GM06990 (cell line): ENCODE results near the gene STIMATE.

Experiments
- DNase-seq: peaks from one replicate; pipeline ENCODE4 v3.0.0-alpha.2; 2011; ENCODE audit not compliant: insufficient read length; ENCODE audit errors: extremely low read depth
- H3K27me3 ChIP-seq: replicated peaks from 2 replicates; pipeline ENCODE4 v1.6.0; 2011; ENCODE audit warnings: low read length; ENCODE audit not compliant: control insufficient read depth, insufficient read depth
- H3K36me3 ChIP-seq: 2 replicates; pipeline ENCODE4 v1.5.1; 2011; ENCODE audit warnings: low read length; ENCODE audit not compliant: control insufficient read depth, insufficient read depth
- H3K4me3 ChIP-seq: replicated peaks from 2 replicates; pipeline ENCODE4 v1.5.1; 2011; ENCODE audit warnings: low read depth, mild to moderate bottlenecking, control low read depth, low read length
- TF ChIP-seq, protein P1 (sequence below): IDR thresholded peaks from 2 replicates; pipeline ENCODE4 v1.5.1; 2011; ENCODE audit warnings: low read length, control low read depth, mild to moderate bottlenecking, inconsistent platforms; ENCODE audit not compliant: insufficient read depth, poor library complexity, severe bottlenecking

The STIMATE gene

DNA sequence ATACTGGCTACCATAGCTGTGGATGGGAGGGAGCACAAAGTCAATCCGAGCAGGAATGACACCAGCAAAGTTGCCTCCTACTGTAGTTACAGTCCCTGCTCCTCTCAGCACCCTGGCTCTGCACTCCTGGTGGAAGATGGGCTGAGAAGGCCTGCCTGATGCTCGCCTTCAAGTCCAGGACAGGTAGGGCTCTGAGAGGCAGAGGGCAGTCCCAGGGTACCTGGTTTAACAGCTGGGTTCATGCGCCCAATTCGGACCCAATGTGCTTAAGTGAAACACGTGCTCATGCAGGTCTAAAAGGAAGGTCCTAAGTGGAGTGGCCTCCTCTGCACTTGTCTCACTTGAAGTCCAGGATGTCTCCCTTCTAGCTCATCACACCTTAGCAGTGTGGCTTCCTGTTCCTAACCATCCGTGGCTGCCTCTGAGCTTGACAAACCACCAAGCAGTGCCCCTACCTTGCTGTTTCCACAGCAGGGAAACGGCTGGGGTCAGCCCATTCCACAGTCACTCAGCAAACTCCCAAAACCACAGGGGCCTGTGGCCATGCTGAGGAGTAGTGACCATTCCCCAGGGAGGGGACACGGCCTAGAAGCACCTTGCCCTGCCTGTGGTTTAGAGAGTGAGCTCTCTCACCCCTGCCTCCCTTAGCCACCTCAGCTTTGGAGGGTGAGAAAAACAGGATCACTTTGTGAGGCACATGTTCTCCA lies 58.6 kb downstream of the STIMATE start:
- no peak for DNase-seq
- H3K4me3 ChIP-seq = no peak overlapping the region
- TF ChIP-seq, protein P1, sequence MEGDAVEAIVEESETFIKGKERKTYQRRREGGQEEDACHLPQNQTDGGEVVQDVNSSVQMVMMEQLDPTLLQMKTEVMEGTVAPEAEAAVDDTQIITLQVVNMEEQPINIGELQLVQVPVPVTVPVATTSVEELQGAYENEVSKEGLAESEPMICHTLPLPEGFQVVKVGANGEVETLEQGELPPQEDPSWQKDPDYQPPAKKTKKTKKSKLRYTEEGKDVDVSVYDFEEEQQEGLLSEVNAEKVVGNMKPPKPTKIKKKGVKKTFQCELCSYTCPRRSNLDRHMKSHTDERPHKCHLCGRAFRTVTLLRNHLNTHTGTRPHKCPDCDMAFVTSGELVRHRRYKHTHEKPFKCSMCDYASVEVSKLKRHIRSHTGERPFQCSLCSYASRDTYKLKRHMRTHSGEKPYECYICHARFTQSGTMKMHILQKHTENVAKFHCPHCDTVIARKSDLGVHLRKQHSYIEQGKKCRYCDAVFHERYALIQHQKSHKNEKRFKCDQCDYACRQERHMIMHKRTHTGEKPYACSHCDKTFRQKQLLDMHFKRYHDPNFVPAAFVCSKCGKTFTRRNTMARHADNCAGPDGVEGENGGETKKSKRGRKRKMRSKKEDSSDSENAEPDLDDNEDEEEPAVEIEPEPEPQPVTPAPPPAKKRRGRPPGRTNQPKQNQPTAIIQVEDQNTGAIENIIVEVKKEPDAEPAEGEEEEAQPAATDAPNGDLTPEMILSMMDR = no peak
- H3K36me3 ChIP-seq = peaks cover 18% of the 10 kb centered on the region
- no peaks in the 10 kb centered on the region for H3K27me3 ChIP-seq

DNA sequence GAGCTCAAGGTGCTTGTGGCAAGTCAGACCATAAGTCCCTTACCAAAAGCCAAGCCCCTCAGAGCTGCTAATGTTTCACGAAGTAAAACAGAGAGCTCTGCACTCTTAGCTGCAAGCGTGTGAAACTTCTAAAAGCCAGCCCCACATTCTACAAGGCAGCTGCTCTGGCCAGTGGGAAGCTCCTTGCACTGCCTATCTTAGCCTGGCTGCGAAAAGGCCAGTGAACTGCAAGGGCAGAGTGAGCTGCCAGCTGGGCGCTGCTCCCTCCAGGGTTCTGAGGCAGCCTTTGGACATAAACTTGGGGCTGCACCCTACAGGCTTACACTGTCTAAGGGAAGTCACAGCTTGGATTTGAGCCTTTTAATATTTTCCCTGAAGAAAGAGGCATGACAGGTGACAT lies 60.4 kb downstream of the STIMATE start:
- DNase-seq = no peak
- TF ChIP-seq, protein P1 = no peak
- Histone ChIP-seq H3K36me3 (peaks cover 12% of the 10 kb centered on the region), H3K27me3 (no peaks in the 10 kb centered on the region), H3K4me3 (no peak overlapping the region)

DNA sequence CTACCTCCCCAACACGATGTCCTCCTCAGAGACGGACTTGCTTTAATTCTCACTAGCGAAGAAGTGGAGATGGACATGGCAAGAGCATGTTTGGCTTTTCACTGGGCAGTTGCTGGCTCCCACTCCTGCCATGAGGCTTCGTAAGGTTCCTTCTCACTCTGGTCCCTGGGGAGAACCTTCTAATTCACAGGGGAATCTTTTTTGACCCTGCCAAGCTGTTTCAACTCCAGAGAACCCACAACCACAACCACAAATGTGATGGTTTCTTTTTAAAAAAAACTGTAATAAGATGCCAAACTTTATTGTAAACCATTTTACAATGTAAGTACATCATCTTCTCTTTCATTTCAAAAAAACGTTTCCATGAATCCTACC lies 60.9 kb downstream of the STIMATE start:
- Histone ChIP-seq H3K36me3 (peaks cover 10% of the 10 kb centered on the region), H3K4me3 (no peak overlapping the region), H3K27me3 (no peaks in the 10 kb centered on the region)
- TF ChIP-seq, protein P1 = no peak
- no peak for DNase-seq

DNA sequence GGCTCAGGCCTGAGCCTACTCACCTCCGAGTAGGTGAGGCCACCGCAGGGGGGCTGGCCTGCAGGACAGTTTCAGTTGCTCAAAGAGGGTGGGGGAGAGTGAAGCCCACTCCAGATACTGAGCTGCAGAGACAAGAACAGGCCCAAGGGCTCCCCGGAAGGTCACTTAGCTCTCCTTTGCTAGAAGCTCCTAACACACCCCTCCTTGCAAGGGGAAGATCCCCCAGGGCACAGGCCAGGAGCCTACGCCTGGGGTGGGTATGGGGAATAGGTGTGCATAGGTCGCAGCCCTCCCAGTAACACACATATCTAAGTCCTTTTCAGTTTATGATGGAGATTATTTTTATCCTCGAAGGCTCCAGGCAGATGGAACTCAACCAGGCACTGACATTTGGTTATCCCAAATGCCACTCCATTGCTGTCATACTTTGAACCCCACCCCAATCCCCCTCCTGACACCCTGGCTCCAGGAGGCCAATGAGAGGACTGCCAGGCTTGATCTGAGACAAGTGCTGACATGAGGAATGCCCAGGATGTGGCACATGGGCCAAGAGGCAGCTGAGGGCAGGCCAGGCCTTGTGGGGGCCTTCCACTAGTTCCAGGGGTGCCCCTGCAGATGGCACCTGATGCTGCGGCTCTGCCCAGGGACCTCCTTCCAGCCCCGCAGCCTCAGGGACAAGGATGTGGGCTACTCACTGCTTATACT lies 61.4 kb downstream of the STIMATE start:
- H3K36me3 ChIP-seq = peaks cover 7% of the 10 kb centered on the region
- no peak for DNase-seq
- H3K27me3 ChIP-seq = no peaks in the 10 kb centered on the region
- TF ChIP-seq, protein P1 = no peak
- H3K4me3 ChIP-seq = no peak overlapping the region

DNA sequence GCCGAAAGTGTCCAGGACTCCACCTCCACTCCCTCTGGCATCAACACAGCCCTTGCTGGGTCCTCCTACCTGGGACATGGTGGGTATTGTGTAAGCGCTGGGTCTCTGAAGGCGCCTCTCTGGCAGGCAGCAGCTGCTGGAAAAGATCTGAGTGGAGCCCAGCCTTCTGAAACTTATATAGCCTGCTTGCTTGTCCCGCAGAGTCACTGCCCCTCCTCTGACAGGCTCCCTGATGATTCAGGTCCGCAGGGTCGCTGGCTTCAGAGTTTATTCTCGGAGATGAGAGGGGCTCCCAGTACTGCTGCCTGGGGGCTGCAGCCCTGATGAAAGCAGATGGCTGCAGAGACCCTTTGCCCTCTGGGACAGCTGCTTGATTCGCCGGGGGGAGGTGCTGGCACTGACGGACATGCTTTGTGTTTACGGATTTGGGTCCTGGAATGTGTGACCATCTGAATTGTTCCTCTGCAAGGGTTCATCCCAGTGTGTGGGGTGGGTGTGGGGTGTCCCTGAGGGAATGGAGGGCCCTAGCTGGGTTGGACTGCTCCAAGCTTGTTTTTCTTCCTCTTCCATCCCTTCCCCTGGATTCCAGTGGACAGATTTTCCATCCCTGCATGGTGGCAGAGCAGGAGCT lies 62.4 kb downstream of the STIMATE start, which contains the start of gene MUSTN1:
TSS of gene MUSTN1 (minus strand) at position 149 of the 631 bp plus-strand sequence. CDS start at position 78, 71 bp downstream.
- no peak within 1 kb of the TSS for H3K4me3 ChIP-seq

More for the DNA sequence above, 62.4 kb downstream of the STIMATE start, which contains the start of gene MUSTN1:
- no peak for DNase-seq
- H3K36me3 ChIP-seq = peaks cover 4% of the 10 kb centered on the region
- H3K27me3 ChIP-seq = no peaks in the 10 kb centered on the region
- TF ChIP-seq, protein P1 = no peak
